Activated naive CD8-positive, alpha-beta T cell treated with anti-CD3 and anti-CD28 coated beads, Interleukin-2, amount 50 U/mL, for 24 hours (primary cell): ENCODE measurements around the gene TUT4.
"Not testable (repeated sequence)": the region's sequence is repeated elsewhere in the genome, so short reads cannot be mapped to it uniquely, and the experiment has no call there.

Experiments used
- ATAC-seq: fragments of 150-1000 bp; cut with Tn5 transposase; one replicate; pipeline ENCODE4 v1.10.0; 2021
- DNase-seq: peaks from one replicate; pipeline ENCODE4 v3.0.0; 2021
- H3K27ac Mint-ChIP-seq: one replicate; pipeline ENCODE4 v1.8.0; 2021; ENCODE audit warnings: mild to moderate bottlenecking, mixed read lengths
- H3K27me3 Mint-ChIP-seq: one replicate; pipeline ENCODE4 v1.8.0; 2021; ENCODE audit warnings: mixed read lengths
- H3K36me3 Mint-ChIP-seq: one replicate; pipeline ENCODE4 v1.8.0; 2021; ENCODE audit warnings: low read depth, mixed read lengths
- H3K4me1 Mint-ChIP-seq: one replicate; pipeline ENCODE4 v1.8.0; 2021; ENCODE audit warnings: mixed read lengths
- H3K4me3 Mint-ChIP-seq: one replicate; pipeline ENCODE4 v1.8.0; 2021; ENCODE audit warnings: mild to moderate bottlenecking, moderate library complexity, mixed read lengths
- H3K9me3 Mint-ChIP-seq: one replicate; pipeline ENCODE4 v1.8.0; 2021; ENCODE audit warnings: mixed read lengths

Gene TUT4

GRCh38 chr1:52582116-52582696 is 29.3 kb upstream of the TUT4 start:
- Mint-ChIP-seq H3K4me1 (peaks cover 3% of the 10 kb centered on the region), H3K9me3 (no peaks in the 10 kb centered on the region), H3K27ac (no peak overlapping the region), H3K27me3 (no peaks in the 10 kb centered on the region), H3K4me3 (no peak overlapping the region), H3K36me3 (no peaks in the 10 kb centered on the region)
- DNase-seq (no peak), ATAC-seq (no peak)

GRCh38 chr1:52580283-52580682 is 27.4 kb upstream of the TUT4 start:
- no peak for DNase-seq
- no peaks in the 10 kb centered on the region for H3K36me3 Mint-ChIP-seq
- H3K27ac Mint-ChIP-seq: no peak overlapping the region
- H3K9me3 Mint-ChIP-seq: no peaks in the 10 kb centered on the region
- no peak overlapping the region for H3K4me3 Mint-ChIP-seq
- no peak for ATAC-seq
- no peaks in the 10 kb centered on the region for H3K27me3 Mint-ChIP-seq
- H3K4me1 Mint-ChIP-seq: peaks cover 3% of the 10 kb centered on the region

GRCh38 chr1:52579415-52579814 is 26.5 kb upstream of the TUT4 start:
- no peak for ATAC-seq
- H3K27me3 Mint-ChIP-seq: no peaks in the 10 kb centered on the region
- no peak overlapping the region for H3K27ac Mint-ChIP-seq
- no peak overlapping the region for H3K4me3 Mint-ChIP-seq
- H3K36me3 Mint-ChIP-seq: no peaks in the 10 kb centered on the region
- peaks cover 7% of the 10 kb centered on the region for H3K4me1 Mint-ChIP-seq
- DNase-seq: no peak
- no peaks in the 10 kb centered on the region for H3K9me3 Mint-ChIP-seq

- ATAC-seq, H3K27me3 Mint-ChIP-seq, H3K4me3 Mint-ChIP-seq, H3K36me3 Mint-ChIP-seq, H3K9me3 Mint-ChIP-seq, H3K27ac Mint-ChIP-seq, DNase-seq, H3K4me1 Mint-ChIP-seq: not testable (repeated sequence)
These were observed 25.2 kb upstream of the TUT4 start for GRCh38 chr1:52578066-52578465.

- H3K27ac Mint-ChIP-seq: no peak overlapping the region
- no peaks in the 10 kb centered on the region for H3K9me3 Mint-ChIP-seq
- H3K4me1 Mint-ChIP-seq: peaks cover 9% of the 10 kb centered on the region
- ATAC-seq: no peak
- DNase-seq: no peak
- H3K36me3 Mint-ChIP-seq: no peaks in the 10 kb centered on the region
- no peak overlapping the region for H3K4me3 Mint-ChIP-seq
- H3K27me3 Mint-ChIP-seq: no peaks in the 10 kb centered on the region
These were observed 23.2 kb upstream of the TUT4 start for GRCh38 chr1:52576074-52576473.

- peaks cover 11% of the 10 kb centered on the region for H3K4me1 Mint-ChIP-seq
- no peak for DNase-seq
- peak; percentile 46 for ATAC-seq
- H3K27me3 Mint-ChIP-seq: no peaks in the 10 kb centered on the region
- no peak overlapping the region for H3K27ac Mint-ChIP-seq
- no peak overlapping the region for H3K4me3 Mint-ChIP-seq
- H3K9me3 Mint-ChIP-seq: no peaks in the 10 kb centered on the region
- no peaks in the 10 kb centered on the region for H3K36me3 Mint-ChIP-seq
These were observed 21.7 kb upstream of the TUT4 start for GRCh38 chr1:52574594-52574993.

- no peaks in the 10 kb centered on the region for H3K36me3 Mint-ChIP-seq
- no peak for DNase-seq
- H3K27ac Mint-ChIP-seq: no peak overlapping the region
- H3K27me3 Mint-ChIP-seq: no peaks in the 10 kb centered on the region
- H3K4me1 Mint-ChIP-seq: peaks cover 14% of the 10 kb centered on the region
- ATAC-seq: no peak
- no peaks in the 10 kb centered on the region for H3K9me3 Mint-ChIP-seq
- H3K4me3 Mint-ChIP-seq: no peak overlapping the region
These were observed 19.5 kb upstream of the TUT4 start for GRCh38 chr1:52572387-52572786.

- H3K27me3 Mint-ChIP-seq: no peaks in the 10 kb centered on the region
- H3K36me3 Mint-ChIP-seq: no peaks in the 10 kb centered on the region
- no peak overlapping the region for H3K4me3 Mint-ChIP-seq
- ATAC-seq (no peak), DNase-seq (no peak)
- H3K9me3 Mint-ChIP-seq: no peaks in the 10 kb centered on the region
- H3K27ac Mint-ChIP-seq: no peak overlapping the region
- H3K4me1 Mint-ChIP-seq: peaks cover 14% of the 10 kb centered on the region
These were observed 18.9 kb upstream of the TUT4 start for GRCh38 chr1:52571783-52572182.

GRCh38 chr1:52569449-52570210 is 16.7 kb upstream of the TUT4 start:
- H3K4me3 Mint-ChIP-seq: peak overlapping the region; percentile 1
- no peaks in the 10 kb centered on the region for H3K9me3 Mint-ChIP-seq
- H3K27me3 Mint-ChIP-seq: no peaks in the 10 kb centered on the region
- H3K27ac Mint-ChIP-seq: no peak overlapping the region
- DNase-seq (no peak), ATAC-seq (no peak)
- no peaks in the 10 kb centered on the region for H3K36me3 Mint-ChIP-seq
- H3K4me1 Mint-ChIP-seq: peaks cover 12% of the 10 kb centered on the region

- ATAC-seq (no peak), DNase-seq (no peak)
- no peak overlapping the region for H3K27ac Mint-ChIP-seq
- no peak overlapping the region for H3K4me3 Mint-ChIP-seq
- H3K27me3 Mint-ChIP-seq: no peaks in the 10 kb centered on the region
- H3K4me1 Mint-ChIP-seq: peaks cover 8% of the 10 kb centered on the region
- no peaks in the 10 kb centered on the region for H3K36me3 Mint-ChIP-seq
- H3K9me3 Mint-ChIP-seq: no peaks in the 10 kb centered on the region
These were observed 15.1 kb upstream of the TUT4 start for GRCh38 chr1:52567943-52568342.

- Mint-ChIP-seq H3K27me3 (no peaks in the 10 kb centered on the region), H3K27ac (no peak overlapping the region), H3K9me3 (no peaks in the 10 kb centered on the region), H3K36me3 (no peaks in the 10 kb centered on the region), H3K4me3 (no peak overlapping the region), H3K4me1 (no peaks in the 10 kb centered on the region)
- ATAC-seq (no peak), DNase-seq (no peak)
These were observed 9.9 kb upstream of the TUT4 start for GRCh38 chr1:52562766-52563165.

- no peaks in the 10 kb centered on the region for H3K27me3 Mint-ChIP-seq
- no peak overlapping the region for H3K27ac Mint-ChIP-seq
- ATAC-seq (no peak), DNase-seq (no peak)
- H3K4me3 Mint-ChIP-seq: no peak overlapping the region
- peaks cover 2% of the 10 kb centered on the region for H3K4me1 Mint-ChIP-seq
- no peaks in the 10 kb centered on the region for H3K9me3 Mint-ChIP-seq
- no peaks in the 10 kb centered on the region for H3K36me3 Mint-ChIP-seq
These were observed 7.0 kb upstream of the TUT4 start for GRCh38 chr1:52559875-52560274.

- no peak overlapping the region for H3K27ac Mint-ChIP-seq
- H3K4me1 Mint-ChIP-seq: peaks cover 11% of the 10 kb centered on the region
- DNase-seq (no peak), ATAC-seq (no peak)
- no peaks in the 10 kb centered on the region for H3K9me3 Mint-ChIP-seq
- H3K27me3 Mint-ChIP-seq: no peaks in the 10 kb centered on the region
- no peaks in the 10 kb centered on the region for H3K36me3 Mint-ChIP-seq
- no peak overlapping the region for H3K4me3 Mint-ChIP-seq
These were observed 6.0 kb upstream of the TUT4 start for GRCh38 chr1:52558941-52559340.

GRCh38 chr1:52556641-52557360 is 3.9 kb upstream of the TUT4 start:
- H3K4me1 Mint-ChIP-seq: peaks cover 12% of the 10 kb centered on the region
- no peaks in the 10 kb centered on the region for H3K36me3 Mint-ChIP-seq
- no peak overlapping the region for H3K4me3 Mint-ChIP-seq
- ATAC-seq (no peak), DNase-seq (no peak)
- H3K27me3 Mint-ChIP-seq: no peaks in the 10 kb centered on the region
- H3K9me3 Mint-ChIP-seq: no peaks in the 10 kb centered on the region
- H3K27ac Mint-ChIP-seq: no peak overlapping the region

- ATAC-seq: no peak
- no peak for DNase-seq
- Mint-ChIP-seq H3K36me3 (no peaks in the 10 kb centered on the region), H3K9me3 (no peaks in the 10 kb centered on the region), H3K27ac (peak overlapping the region; percentile 60), H3K4me1 (peaks cover 24% of the 10 kb centered on the region), H3K4me3 (no peak overlapping the region), H3K27me3 (no peaks in the 10 kb centered on the region)
These were observed 1.9 kb upstream of the TUT4 start for GRCh38 chr1:52554756-52555155.
